ENCODE data around the gene SLC41A3. TPM values are rescaled to one million over a fixed set of nuclear protein-coding genes. Genes with fewer than 3 reads are reported as not detected.

The SLC41A3 gene
- 10 to 100 TPM; 25.6 to 30.0 TPM for total RNA-seq

DNA sequence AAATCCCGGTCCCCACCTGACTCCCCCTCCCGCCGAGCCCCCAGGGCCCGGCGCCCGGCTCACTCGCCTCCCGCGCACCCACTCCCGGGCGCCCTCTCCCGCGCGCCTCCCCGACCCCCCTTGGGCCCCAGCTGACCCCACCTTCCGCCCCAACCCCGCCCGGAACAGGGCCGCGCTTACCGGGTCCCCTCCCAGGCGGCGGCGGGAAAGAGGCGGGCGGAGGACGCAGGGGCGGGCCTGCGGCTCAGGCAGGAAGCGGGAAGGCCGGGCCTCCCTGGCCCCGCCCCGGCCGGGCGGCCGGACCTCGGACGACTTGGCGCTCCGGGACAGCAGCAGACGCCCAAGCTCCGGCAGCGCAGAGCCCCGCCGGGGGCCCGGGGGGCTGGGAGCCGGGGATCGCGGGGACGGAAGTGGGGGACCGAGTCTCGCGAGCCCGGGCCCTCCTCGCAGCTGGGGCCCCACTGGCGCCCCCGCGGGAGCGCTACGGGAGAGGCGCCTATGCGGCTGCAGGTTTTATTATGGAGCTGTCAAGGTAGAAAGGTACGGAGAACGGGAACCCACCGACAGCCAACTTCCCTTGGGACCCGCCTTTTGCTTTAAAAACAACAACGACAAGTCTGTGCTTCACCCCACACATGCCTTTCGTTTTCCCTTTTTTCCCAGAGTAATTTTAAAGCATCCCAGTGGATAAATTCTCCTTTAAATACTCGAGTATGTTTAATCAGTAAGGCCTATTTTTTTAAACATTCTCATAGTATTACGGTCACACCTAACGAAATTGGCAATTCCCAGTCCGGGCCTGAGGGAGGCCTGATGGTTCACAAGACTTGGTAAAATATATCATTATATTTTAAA lies at the start of gene SLC41A3:
Gene SLC41A3 (minus strand): TSS at position 212 of the 855 bp plus-strand sequence. CDS start 15,905 bp downstream, outside the sequence.
- H3K36me3 Mint-ChIP-seq (ENCODE audit: low read depth): no peaks in the 10 kb centered on the region
- H3K4me3 Mint-ChIP-seq: peak within 1 kb of the TSS; percentile 85
- ChIA-PET CTCF (interaction anchor here (0.7 to 1.4 kb wide), 3 partner anchors 10 to 155 kb away, joined by 3 to 7 read pairs (median 5); no protein-coding TSS in a partner anchor), POLR2A (interaction anchor here (0.7 to 1.1 kb wide), 3 partner anchors 14 to 898 kb away, joined by 3 to 5 read pairs (median 4); no protein-coding TSS in a partner anchor)
- H3K27ac Mint-ChIP-seq: peak within 1 kb of the TSS; percentile 75
- peaks cover 23% of the 10 kb centered on the region for H3K4me1 Mint-ChIP-seq
- H3K9me3 Mint-ChIP-seq: peaks cover 4% of the 10 kb centered on the region
- H3K27me3 Mint-ChIP-seq: no peaks in the 10 kb centered on the region
- peak; percentile 89 for DNase-seq

DNA sequence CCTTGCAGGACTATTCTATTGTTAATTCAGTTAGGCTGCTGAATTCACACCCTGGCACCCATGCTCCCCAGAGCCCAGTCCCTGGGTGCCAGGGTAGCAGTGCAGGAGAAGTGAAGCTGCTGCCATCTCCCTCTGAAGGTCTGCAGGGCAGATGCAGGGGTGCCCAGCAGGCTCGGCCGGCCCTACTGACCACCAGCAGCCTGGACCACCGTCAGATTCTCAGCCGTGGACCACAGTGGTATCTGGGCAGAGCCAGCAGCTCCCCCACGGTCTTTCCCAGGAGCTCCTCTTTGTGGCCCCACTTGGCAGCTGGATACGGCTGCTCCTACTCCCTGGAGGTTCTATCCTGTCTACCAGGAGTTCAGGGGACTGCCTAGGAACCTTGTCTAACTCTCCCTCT lies 49.7 kb upstream of the SLC41A3 start:
- Mint-ChIP-seq H3K4me3 (no peak overlapping the region), H3K4me1 (no peaks in the 10 kb centered on the region), H3K27ac (no peak overlapping the region), H3K27me3 (peaks cover 1% of the 10 kb centered on the region), H3K36me3 (ENCODE audit: low read depth) (no peaks in the 10 kb centered on the region), H3K9me3 (no peaks in the 10 kb centered on the region)
- CTCF ChIA-PET: interaction anchor here (0.6 to 1.4 kb wide), 2 partner anchors 255 to 1526 kb away, joined by 3 read pairs; no protein-coding TSS in a partner anchor
- DNase-seq: no peak
- POLR2A ChIA-PET: no interaction called here

DNA sequence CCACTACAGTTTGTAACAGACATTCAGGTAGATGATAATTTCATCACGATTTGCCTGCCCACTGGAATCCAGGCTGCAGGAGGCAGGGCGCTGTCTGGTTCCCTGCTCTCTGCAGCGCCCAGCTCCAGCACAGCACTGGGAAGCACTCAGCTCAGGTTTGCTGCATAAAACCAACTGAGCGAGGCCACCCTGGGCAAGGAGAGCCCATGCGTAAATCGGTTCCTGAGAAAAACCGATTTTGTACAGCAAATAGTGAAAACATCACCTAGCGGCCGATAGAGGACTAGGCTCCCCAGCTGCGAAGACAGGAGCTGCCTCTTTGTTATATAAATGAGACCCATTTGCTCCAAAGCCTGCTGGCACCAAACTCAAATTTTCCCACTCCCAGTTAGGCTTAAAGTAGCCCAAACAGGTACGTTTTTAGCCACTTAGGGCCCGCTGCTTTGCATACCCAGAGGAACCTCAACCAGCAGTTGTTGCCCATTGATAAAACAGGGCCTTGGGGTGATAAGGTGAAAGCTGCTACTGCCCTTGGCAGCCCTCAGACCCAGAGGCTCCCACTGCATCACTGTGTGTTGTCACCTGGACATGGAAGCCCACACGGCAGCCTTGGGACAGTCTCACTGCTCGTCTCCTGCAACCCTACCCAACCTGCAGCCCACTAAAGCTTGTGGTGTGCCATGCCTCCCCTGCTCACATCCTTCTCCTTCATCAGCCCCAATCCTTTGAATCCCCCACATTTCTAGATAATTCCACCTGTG lies 49.0 kb upstream of the SLC41A3 start:
- no peaks in the 10 kb centered on the region for H3K9me3 Mint-ChIP-seq
- no peaks in the 10 kb centered on the region for H3K4me1 Mint-ChIP-seq
- DNase-seq: no peak
- no peak overlapping the region for H3K4me3 Mint-ChIP-seq
- ChIA-PET POLR2A (no interaction called here), CTCF (interaction anchor here (1.4 kb wide), 1 partner anchor 256 kb away, joined by 3 read pairs; no protein-coding TSS in a partner anchor)
- no peaks in the 10 kb centered on the region for H3K27me3 Mint-ChIP-seq
- H3K27ac Mint-ChIP-seq: no peak overlapping the region
- no peaks in the 10 kb centered on the region for H3K36me3 Mint-ChIP-seq (ENCODE audit: low read depth)

DNA sequence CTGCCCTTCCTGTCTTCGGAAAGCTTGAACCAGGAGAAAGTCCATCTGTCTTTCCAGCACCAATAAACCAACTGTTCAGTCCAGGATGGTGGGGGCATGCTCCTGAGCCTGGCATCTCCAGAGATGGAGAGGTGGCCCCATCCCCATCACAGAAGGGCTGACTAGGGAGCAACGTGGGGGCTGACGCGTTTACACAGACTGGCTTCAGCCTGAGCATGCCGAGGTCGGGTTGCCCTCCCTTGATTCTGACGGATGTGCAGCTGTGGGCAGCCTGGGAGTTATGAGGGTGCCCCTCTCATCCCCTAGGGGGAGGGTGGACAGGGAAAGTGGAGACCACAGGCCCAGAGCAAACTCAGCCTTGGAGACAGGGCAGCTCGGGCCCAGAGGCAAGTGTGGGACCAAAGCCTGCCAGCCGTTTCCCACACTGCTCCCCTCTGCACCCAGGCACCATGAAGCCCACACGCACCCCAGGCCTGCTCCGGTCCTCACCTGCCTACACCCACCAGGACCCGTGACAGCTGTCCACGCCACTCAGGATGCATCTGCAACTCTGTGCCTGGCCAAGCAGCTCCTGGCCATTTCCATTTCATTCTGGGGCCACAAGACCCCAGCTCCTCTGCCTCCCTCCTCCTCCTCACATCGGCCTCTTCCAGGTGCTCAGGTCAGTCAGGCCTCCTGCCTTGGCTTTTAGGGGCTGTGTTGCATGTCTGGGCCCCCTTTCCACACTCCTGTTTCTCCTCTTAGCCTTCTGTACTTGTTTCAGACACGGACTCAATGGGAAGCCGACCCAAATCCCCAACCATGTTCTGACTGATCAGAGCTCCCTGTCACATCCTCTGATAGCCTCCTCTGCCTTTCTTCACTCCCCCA lies 48.2 kb upstream of the SLC41A3 start:
- Mint-ChIP-seq H3K27ac (no peak overlapping the region), H3K4me1 (no peaks in the 10 kb centered on the region), H3K4me3 (no peak overlapping the region), H3K36me3 (ENCODE audit: low read depth) (no peaks in the 10 kb centered on the region), H3K27me3 (no peaks in the 10 kb centered on the region), H3K9me3 (no peaks in the 10 kb centered on the region)
- ChIA-PET CTCF (no interaction called here), POLR2A (no interaction called here)
- no peak for DNase-seq

DNA sequence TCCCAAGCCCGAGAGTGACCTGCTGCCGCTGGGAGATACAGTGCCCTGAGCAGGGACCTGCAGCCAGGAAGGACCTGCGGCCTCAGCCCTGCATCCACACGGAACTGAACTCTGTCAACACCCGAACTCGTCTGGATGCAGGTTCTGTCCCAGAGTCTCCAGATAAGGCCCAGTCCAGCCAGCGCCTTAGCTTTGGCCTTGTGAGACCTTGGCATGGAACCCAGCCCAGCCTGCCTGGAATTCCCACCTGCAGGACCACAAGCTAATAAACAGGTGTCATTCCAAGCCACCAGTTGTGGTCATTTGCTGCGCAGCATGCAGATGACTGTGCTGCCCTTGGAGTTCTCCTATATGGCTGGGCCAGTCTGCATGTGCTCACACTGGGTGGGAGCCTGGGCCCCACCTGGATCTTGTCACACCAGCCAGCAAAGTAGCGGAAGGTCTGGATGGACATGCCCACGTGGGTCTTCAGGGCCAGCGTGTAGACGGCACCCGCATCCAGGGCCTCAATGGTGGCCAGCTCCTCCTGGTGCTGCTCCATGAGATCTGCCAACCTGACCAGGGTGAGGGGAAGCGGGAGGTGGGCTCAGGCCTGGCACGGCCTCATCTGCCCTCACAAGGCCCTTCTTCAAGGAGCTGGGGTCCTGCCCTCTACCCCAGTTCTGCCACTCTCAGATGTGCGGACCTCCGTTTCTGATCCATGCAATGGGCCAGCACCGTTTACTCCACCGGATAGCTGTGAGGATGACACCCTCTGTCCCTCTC lies 47.2 kb upstream of the SLC41A3 start:
- H3K4me3 Mint-ChIP-seq: no peak overlapping the region
- no peaks in the 10 kb centered on the region for H3K27me3 Mint-ChIP-seq
- ChIA-PET POLR2A (no interaction called here), CTCF (no interaction called here)
- DNase-seq: no peak
- H3K9me3 Mint-ChIP-seq: no peaks in the 10 kb centered on the region
- H3K36me3 Mint-ChIP-seq (ENCODE audit: low read depth): no peaks in the 10 kb centered on the region
- H3K4me1 Mint-ChIP-seq: no peaks in the 10 kb centered on the region
- no peak overlapping the region for H3K27ac Mint-ChIP-seq

DNA sequence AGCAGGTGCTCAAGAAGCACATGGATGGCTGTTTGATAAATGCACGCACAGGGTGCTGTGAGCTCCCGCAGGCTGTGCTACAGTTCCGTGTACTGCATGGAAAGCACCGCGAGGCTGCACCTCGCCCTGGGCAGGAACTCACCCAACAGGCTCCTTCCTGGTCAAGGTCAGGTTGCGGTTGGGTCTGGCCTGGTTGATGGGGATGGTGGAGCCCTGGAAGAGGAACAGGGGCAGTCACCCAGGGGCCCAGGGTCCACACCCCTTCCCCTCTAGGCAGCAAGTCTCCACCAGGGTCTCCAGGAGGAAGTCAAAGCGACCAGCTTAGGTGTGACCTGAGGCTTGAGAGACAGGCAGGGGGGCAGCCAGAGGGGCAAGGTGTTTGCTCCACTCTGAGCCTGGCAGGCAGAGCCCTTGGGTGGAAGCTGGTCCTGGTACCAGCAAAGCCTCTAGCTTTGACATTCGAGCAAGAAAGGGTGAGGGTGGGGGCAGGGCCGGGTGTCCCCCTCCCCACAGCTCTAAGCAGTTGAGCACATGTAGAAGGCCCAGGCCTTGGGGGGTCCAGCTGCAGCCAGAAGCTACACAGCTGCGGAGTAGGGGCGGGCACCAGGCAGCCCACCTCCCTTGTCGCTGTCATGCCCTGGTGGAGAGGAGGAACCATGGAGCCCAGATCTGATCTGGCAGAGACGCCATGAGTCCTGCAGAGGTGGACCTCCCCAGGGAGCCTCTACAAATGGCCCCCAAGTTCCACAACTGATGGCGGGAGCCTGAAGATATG lies 46.3 kb upstream of the SLC41A3 start:
- ChIA-PET POLR2A (no interaction called here), CTCF (no interaction called here)
- no peak for DNase-seq
- Mint-ChIP-seq H3K27me3 (no peaks in the 10 kb centered on the region), H3K36me3 (ENCODE audit: low read depth) (no peaks in the 10 kb centered on the region), H3K4me3 (no peak overlapping the region), H3K4me1 (no peaks in the 10 kb centered on the region), H3K9me3 (no peaks in the 10 kb centered on the region), H3K27ac (no peak overlapping the region)

DNA sequence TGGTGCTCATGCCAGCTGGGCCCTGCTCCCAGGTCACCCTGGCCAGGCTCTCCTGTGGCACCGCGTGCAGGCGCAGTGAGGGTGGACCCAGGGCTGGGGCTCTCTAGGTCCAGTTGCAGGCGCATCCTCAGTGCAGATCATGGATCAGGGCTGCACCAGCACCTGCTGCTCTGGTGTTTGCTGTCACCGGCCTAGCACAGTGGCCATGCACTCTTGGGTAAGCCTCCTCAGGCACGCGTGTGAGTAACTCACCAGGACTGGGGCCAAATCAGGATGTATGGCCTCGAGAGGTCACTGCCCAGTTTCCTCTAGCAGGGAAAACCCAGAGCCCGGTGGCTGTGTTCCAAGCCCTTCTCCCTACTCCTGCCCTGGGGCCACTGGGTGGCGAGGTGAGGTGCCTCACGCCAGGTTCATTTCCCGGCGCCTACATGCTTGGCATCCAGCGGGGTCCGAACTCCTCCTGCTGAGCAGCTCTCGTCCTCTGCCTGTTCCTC lies 45.5 kb upstream of the SLC41A3 start:
- Mint-ChIP-seq H3K27ac (no peak overlapping the region), H3K36me3 (ENCODE audit: low read depth) (no peaks in the 10 kb centered on the region), H3K4me3 (no peak overlapping the region), H3K27me3 (no peaks in the 10 kb centered on the region), H3K4me1 (no peaks in the 10 kb centered on the region), H3K9me3 (no peaks in the 10 kb centered on the region)
- DNase-seq: no peak
- CTCF ChIA-PET: interaction anchor here (0.6 kb wide), 1 partner anchor 344 kb away, joined by 9 read pairs; no protein-coding TSS in a partner anchor
- POLR2A ChIA-PET: no interaction called here

DNA sequence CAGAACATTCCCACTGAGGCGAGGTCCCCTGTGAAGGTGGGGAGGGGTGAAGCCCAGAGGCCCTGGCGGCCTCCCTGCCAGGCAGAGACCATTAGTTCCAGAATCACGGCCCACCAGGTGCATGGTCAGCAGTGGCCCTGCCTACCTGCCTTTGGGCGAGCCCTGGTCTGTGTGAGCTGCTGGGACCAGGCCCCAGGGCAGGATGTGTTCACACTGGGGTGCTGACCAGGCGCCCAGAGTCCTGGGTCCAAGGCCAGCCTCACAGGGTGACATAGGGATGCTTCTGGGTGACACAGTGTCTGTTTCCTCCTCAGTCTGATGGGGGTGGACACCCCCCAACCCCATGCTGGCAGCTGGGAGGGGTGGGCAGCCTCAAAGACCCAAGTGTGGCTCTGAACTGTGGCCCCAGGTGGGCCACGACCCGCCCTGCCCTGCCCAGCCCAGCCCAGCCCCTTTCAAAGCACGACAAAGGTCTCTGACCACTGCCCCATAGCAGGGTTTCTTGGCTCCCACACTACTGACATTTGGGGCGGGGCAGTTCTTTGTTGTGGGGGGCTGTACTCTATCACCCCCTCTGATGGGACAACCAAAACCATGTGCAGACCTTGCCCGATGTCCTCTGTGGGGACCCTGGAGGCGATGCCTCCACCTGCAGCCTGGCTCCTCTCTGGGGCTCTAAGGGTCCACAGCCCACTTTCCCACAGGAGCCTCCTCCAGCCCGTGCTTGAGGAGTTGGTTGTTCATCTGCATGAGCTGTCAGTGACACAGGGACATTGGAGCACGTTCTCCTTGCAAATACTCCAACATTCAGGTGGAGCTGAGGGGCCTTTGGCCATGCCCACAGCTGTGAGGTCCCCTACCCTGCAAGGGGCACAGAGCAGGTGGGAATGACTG lies 44.8 kb upstream of the SLC41A3 start:
- no peak for DNase-seq
- H3K4me3 Mint-ChIP-seq: no peak overlapping the region
- no peaks in the 10 kb centered on the region for H3K9me3 Mint-ChIP-seq
- CTCF ChIA-PET: interaction anchor here (0.6 kb wide), 1 partner anchor 345 kb away, joined by 9 read pairs; no protein-coding TSS in a partner anchor
- POLR2A ChIA-PET: no interaction called here
- no peak overlapping the region for H3K27ac Mint-ChIP-seq
- no peaks in the 10 kb centered on the region for H3K27me3 Mint-ChIP-seq
- H3K4me1 Mint-ChIP-seq: no peaks in the 10 kb centered on the region
- H3K36me3 Mint-ChIP-seq (ENCODE audit: low read depth): no peaks in the 10 kb centered on the region

DNA sequence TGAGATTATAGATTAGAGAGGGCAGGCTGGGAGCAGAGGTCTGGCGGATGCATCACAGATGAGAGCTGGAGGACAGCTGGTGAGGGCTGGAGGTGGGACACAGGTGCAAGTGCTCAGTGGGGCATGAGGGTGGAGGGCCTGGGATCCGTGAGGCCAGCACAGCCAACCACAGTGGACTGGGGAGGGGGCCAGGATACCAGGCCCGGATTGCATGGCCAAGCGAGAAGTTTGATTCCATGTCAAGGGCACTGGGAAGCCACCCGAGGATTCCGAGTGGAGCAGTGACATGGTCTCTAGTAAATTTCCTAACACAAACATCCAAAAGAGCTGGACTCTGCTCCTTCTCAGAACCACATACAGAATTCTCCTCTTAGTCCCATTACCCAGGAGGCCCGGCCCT lies 44.0 kb upstream of the SLC41A3 start:
- H3K4me1 Mint-ChIP-seq: no peaks in the 10 kb centered on the region
- no peak overlapping the region for H3K27ac Mint-ChIP-seq
- H3K4me3 Mint-ChIP-seq: no peak overlapping the region
- no peak for DNase-seq
- CTCF ChIA-PET: no interaction called here
- H3K36me3 Mint-ChIP-seq (ENCODE audit: low read depth): no peaks in the 10 kb centered on the region
- POLR2A ChIA-PET: no interaction called here
- no peaks in the 10 kb centered on the region for H3K9me3 Mint-ChIP-seq
- H3K27me3 Mint-ChIP-seq: no peaks in the 10 kb centered on the region

DNA sequence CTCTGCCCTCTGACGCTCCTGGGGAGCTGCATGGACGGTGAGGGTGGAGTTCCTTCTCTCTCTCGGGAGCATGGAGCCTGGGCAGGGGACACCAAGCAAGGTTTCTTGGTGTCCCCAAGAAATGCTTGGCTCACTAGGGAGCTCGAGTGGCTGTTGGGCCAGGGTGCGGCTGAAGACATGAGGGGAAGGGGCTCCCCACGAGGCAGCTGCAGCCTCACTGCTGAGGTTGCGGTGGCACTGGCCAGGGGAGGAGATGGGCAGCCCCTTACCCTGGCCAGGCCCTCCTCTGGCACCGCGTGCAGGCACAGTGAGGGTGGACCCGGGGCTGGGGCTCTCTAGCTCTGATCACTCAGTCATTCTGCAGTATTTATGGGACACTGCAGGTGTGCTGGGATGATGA lies 43.5 kb upstream of the SLC41A3 start:
- Mint-ChIP-seq H3K27me3 (no peaks in the 10 kb centered on the region), H3K4me1 (no peaks in the 10 kb centered on the region), H3K27ac (no peak overlapping the region), H3K4me3 (no peak overlapping the region), H3K9me3 (no peaks in the 10 kb centered on the region), H3K36me3 (ENCODE audit: low read depth) (no peaks in the 10 kb centered on the region)
- DNase-seq: no peak
- ChIA-PET CTCF (no interaction called here), POLR2A (no interaction called here)

DNA sequence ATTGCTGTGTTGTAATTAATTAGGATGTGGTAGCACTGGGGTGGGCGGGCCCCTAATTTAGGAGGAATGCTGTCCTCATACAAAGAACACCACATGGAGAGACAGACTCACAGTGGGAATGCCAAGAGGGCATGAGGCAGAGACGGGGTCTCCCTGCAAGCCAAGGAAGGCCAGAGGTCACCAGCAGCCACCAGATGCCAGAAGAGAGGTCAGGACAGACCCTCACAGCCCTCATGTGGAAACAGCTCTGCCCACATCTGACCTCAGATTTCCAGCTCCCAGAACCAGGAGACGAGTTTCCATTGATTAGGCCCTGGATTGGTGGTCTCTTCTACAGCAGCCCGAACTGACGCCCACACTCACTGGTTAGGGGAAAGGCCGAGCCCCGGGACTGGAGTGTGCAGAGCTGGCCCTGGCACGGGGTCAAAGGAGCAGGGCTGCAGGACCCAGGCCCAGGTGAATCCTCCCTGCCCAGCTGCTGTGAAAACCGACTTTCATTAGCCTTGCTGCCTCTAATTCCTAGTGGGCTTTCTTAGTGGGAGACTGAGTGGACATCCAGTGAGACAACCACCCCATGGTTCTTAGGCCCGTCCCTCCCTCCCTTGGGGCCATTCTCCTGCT lies 43.0 kb upstream of the SLC41A3 start:
- Mint-ChIP-seq H3K4me3 (no peak overlapping the region), H3K9me3 (no peaks in the 10 kb centered on the region), H3K27me3 (no peaks in the 10 kb centered on the region), H3K27ac (no peak overlapping the region), H3K36me3 (ENCODE audit: low read depth) (no peaks in the 10 kb centered on the region), H3K4me1 (no peaks in the 10 kb centered on the region)
- POLR2A ChIA-PET: no interaction called here
- CTCF ChIA-PET: no interaction called here
- no peak for DNase-seq
